ENCODE results near the gene PTPN11. TPM values are rescaled to one million over a fixed set of nuclear protein-coding genes. Genes with fewer than 3 reads are reported as not detected.
"Not testable (repeated sequence)": the region's sequence is repeated elsewhere in the genome, so short reads cannot be mapped to it uniquely, and the experiment has no call there.

PTPN11 gene
- total RNA-seq (2014; rRNA removed; shearing (Covaris generic)), result 53.4 and 73.0 TPM in 2 replicates

DNA sequence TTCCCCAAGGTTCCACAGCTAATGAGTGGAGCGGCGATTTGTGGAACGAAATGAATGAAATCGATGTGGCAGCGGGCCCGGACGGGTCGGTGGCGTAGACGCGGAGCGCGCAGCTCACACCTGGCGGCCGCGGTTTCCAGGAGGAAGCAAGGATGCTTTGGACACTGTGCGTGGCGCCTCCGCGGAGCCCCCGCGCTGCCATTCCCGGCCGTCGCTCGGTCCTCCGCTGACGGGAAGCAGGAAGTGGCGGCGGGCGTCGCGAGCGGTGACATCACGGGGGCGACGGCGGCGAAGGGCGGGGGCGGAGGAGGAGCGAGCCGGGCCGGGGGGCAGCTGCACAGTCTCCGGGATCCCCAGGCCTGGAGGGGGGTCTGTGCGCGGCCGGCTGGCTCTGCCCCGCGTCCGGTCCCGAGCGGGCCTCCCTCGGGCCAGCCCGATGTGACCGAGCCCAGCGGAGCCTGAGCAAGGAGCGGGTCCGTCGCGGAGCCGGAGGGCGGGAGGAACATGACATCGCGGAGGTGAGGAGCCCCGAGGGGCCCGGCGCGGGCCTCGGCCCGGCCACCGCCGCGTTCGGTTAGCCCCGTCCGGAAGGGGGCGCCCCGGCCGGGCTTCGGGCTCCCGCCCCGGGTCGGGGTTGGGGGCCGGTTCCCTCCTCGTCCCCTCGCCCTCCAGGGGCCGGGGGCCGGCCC, at the start of gene PTPN11:
Gene PTPN11, plus strand, starts transcription at position 340 of the 689 bp plus-strand sequence. Its CDS starts 165 bp downstream, at position 505.
- no peaks in the 10 kb centered on the region for H3K36me3 ChIP-seq (replicated peaks; ENCODE audit: control insufficient read depth, insufficient read depth, low read length)
- H3K27me3 ChIP-seq (ENCODE audit: control insufficient read depth, insufficient read depth, low read length), result no peaks in the 10 kb centered on the region
- peak; percentile 96 for DNase-seq
- H3K4me3 ChIP-seq (ENCODE audit: insufficient read depth, low read depth, low read length), result peak within 1 kb of the TSS; percentile 95

DNA sequence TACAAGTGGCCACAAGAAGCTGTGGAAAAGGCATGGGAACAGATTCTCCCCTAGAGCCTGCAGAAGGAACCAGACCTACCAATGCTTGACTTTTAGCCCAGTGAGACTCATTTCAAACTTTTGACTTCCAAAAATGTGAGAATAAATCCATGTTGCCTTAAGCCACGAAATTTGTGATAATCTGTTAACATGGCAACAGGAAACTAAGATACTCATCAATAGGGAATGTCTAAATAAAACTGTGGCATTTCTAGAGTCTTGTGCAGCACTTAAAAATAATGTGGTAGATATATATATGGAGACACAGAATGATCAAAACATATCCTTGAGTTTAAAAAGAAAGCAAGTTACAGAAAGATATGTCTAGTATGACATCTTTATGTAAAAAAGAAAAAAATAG, 48.5 kb upstream of the PTPN11 start:
- no peaks in the 10 kb centered on the region for H3K27me3 ChIP-seq (ENCODE audit: control insufficient read depth, insufficient read depth, low read length)
- H3K36me3 ChIP-seq (replicated peaks; ENCODE audit: control insufficient read depth, insufficient read depth, low read length), result no peaks in the 10 kb centered on the region
- no peak overlapping the region for H3K4me3 ChIP-seq (ENCODE audit: insufficient read depth, low read depth, low read length)
- no peak for DNase-seq

DNA sequence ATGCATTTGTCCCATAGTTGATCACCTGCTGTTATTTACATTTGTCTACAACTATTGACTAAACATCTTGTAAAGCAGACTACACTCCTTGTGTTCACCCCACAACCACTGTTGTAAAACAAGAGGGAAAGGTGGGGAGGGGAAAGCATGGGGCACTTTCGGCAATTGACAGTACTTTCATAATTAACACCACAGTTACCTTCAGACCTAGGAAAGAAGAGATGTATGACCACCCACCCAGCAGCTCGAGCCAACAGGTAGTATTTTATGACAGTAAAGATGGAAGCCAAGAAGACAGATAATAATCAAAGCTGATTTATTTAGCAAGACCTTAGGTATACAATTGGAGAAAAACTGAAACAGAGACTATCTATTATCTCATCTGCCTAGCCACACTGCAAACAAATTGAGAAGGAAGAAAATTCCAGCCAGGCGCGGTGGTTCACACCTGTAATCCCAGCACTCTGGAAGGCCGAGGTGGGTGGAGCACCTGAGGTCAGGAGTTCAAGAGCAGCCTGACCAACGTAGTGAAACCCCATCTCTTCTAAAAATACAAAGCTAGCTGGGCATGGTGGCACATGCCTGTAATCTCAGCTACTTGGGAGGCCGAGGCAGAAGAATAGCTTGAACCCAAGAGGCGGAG, 47.8 kb upstream of the PTPN11 start:
- no peak for DNase-seq
- Histone ChIP-seq H3K4me3 (ENCODE audit: insufficient read depth, low read depth, low read length) (no peak overlapping the region), H3K36me3 (replicated peaks; ENCODE audit: control insufficient read depth, insufficient read depth, low read length) (no peaks in the 10 kb centered on the region), H3K27me3 (ENCODE audit: control insufficient read depth, insufficient read depth, low read length) (no peaks in the 10 kb centered on the region)

DNA sequence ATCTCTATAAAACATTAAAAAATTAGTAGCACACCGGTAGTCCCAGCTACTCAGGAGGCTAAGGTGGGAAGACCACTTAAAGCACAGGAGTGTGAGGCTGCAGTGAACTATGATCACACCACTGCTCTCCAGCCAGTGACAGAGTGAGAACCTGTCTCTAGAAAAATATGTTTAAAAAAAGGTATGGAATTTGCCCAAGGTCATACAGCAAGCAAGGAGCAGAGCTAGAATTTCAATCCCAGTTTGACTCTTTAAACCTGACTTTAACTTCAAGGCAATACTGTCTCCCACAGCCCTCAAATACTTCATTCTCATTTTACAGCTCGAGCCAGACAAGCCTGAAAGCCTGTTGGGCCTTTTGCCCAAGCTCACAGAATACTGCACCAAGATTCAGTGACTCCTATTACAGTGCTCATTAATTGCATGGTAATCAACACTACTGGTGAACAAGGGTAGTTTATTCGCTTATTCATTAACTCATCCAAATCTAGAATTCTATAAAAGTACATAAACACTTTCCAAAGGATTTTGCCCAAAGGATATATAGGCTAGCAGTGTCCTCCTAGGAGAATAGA, 44.5 kb upstream of the PTPN11 start:
- Histone ChIP-seq H3K36me3 (replicated peaks; ENCODE audit: control insufficient read depth, insufficient read depth, low read length) (no peaks in the 10 kb centered on the region), H3K4me3 (ENCODE audit: insufficient read depth, low read depth, low read length) (no peak overlapping the region), H3K27me3 (ENCODE audit: control insufficient read depth, insufficient read depth, low read length) (no peaks in the 10 kb centered on the region)
- DNase-seq, result no peak

DNA sequence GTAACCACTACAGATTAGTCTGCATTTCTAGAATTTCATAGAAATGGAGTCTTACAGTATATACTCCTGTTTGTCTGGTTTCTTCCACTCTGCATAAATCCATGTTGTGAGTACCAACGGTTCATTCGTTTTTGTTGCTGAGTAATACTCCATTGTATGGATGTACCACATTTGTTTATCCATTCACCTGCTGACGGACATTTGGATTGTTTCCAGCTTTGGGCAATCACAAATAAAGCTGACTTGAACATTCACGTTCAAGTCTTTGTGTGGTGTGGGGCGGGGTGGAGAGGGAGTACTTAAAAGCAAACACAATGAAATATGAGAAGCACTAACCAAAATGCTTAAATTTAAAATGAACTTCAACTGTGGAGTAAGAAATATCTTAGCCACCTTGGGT, 43.6 kb upstream of the PTPN11 start:
- no peaks in the 10 kb centered on the region for H3K36me3 ChIP-seq (replicated peaks; ENCODE audit: control insufficient read depth, insufficient read depth, low read length)
- no peak overlapping the region for H3K4me3 ChIP-seq (ENCODE audit: insufficient read depth, low read depth, low read length)
- no peak for DNase-seq
- H3K27me3 ChIP-seq (ENCODE audit: control insufficient read depth, insufficient read depth, low read length), result no peaks in the 10 kb centered on the region

DNA sequence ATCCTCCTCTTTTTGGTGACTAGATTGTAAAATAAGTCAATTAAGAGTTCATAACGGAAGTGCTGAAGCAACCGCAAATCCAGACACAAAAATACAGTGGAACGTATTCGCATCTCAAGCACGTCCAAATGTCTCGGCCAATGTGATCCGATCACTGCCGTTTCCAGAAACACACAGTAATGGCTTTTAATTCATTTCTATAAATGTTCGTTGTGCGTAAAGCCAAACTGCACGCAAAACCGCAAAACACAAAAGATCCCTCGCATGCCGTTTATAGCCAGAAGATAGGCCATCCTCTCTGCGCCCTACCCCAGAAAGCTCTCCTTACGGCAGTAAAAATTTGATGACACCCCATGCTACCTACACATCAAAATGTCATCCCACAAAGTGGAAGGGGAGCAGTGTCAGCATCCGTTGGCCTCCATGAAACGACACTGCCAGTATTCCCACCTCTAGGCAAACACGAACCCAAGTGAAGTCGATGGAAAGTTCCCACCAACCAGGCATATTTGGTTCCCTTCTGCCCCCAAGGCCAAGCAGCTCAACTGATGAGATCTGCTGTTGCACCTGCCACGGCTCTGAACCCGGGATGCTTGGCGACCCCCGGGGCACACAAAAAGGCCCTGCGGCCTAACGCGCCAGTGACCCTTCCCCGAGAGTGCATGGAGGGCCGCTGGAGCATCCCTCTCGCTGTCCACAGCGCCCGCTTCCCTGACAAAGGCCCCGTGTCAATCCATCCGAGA, 37.9 kb upstream of the PTPN11 start:
- Histone ChIP-seq H3K36me3 (replicated peaks; ENCODE audit: control insufficient read depth, insufficient read depth, low read length) (no peaks in the 10 kb centered on the region), H3K27me3 (ENCODE audit: control insufficient read depth, insufficient read depth, low read length) (no peaks in the 10 kb centered on the region), H3K4me3 (ENCODE audit: insufficient read depth, low read depth, low read length) (peak overlapping the region; percentile 81)
- peak; percentile 61 for DNase-seq

DNA sequence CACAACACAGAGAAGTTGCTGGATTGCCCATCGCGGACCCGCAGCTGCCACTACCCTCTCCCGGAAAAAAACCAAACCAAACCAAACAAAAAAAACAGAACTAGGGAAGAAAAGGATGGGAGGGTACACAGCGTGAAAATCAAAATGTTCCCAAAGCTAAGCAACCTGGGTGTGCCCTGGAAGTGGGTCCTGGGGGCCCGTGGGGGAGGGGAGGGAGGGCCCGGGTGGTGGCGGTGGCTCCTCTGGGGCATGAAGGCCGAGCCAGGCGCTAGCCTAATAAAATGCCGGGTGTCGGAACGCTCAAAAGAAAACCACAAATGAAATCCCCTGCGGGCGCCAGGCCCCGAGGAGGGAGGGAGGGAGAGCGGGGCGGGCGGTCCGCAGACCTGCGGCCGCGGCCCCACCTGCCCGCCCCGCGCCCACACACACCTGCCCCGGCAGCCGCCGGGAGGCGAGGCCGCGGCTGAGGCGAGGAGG, 37.3 kb upstream of the PTPN11 start:
- no peak for DNase-seq
- peak overlapping the region; percentile 81 for H3K4me3 ChIP-seq (ENCODE audit: insufficient read depth, low read depth, low read length)
- H3K36me3 ChIP-seq (replicated peaks; ENCODE audit: control insufficient read depth, insufficient read depth, low read length), result no peaks in the 10 kb centered on the region
- H3K27me3 ChIP-seq (ENCODE audit: control insufficient read depth, insufficient read depth, low read length), result no peaks in the 10 kb centered on the region

DNA sequence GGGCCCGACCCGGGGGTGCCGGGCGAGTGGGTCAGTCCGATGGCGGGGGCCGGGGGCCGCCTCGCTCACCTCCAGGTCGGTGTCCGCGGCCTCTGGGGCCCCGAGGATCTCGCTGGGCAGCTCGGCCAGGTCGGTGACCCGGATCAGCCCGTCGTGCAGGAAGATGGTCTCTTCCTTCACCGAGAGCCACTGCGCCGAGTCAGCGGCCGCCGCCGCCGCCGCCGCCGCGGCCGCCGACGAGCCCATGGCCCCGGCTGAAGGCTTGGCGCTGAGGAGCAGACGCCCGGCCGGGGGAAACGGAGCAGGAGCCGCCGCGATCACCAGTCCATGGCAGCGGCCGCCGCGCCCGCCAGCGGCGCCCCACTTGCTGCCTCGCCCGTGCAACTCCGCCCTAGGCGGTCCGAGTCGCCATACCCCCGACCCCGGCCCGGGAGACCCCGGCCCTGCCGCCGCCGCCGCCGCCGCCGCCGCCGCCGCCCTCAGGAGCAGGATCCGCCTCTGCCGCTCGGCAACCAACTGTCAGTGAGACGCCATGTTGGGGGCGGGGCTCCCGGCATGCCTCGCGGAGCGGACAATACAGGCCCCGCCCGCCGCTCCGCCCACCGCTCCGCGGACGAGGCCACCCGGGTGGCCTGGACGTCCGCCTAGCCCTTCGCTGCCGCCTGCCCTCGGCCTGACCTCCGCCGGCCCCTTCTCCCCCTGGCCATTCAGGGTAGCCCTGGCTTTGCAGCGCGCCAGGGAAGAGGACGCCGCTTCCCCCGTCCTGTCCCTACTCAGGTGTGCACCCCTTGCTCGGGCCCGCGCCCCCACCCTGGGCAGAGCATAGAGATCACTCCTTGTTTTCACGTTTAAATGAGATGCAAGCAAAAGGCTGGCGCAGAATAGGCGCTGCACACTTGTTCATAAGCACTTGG, 36.6 kb upstream of the PTPN11 start, which contains the start of gene HECTD4:
Gene HECTD4, minus strand, starts transcription at position 549 of the 914 bp plus-strand sequence. Its CDS starts 303 bp downstream, at position 246.
- H3K4me3 ChIP-seq (ENCODE audit: insufficient read depth, low read depth, low read length), result peak within 1 kb of the TSS; percentile 81
- peak; percentile 99 for DNase-seq
- H3K27me3 ChIP-seq (ENCODE audit: control insufficient read depth, insufficient read depth, low read length), result no peaks in the 10 kb centered on the region
- H3K36me3 ChIP-seq (replicated peaks; ENCODE audit: control insufficient read depth, insufficient read depth, low read length), result no peaks in the 10 kb centered on the region

DNA sequence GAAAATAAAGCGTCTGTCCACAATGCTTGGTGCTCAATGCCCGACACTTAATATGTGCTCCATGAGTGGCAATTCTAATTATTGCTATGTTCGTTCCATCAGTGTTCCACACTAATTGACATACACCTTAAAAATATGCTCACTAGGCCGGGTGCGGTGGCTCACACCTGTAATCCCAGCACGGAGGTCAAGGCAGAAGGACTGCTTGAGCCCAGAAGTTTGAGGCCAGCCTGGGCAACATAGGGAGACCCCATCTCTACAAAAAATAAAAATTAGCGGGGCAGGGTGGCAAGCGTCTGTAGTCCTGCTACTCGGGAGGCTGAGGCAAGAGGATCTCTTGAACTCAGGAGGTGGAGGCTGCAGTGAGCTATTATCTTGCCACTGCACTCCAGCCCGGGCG, 35.9 kb upstream of the PTPN11 start:
- no peak for DNase-seq
- Histone ChIP-seq H3K4me3 (ENCODE audit: insufficient read depth, low read depth, low read length) (peak overlapping the region; percentile 48), H3K36me3 (replicated peaks; ENCODE audit: control insufficient read depth, insufficient read depth, low read length) (no peaks in the 10 kb centered on the region), H3K27me3 (ENCODE audit: control insufficient read depth, insufficient read depth, low read length) (no peaks in the 10 kb centered on the region)

DNA sequence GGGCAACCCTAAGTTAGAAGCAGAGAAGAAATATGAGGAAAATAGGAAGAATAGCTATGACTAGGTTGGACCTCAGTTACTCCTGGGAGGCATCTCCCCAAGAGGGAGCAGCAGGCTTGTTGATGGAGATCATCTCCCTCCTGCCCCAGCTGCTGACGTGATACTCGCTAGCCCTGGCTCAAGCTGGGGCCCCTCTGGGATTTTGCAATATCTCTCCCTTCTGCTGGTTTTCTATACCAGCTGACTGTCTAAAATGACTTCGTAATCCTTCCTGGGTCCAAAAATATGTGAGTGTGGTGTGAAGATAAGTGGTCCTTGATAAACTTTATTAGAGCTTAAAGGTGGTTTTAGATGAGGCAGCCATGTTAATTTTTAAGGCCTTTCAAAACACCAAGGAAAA, 32.0 kb upstream of the PTPN11 start:
- no peak for DNase-seq
- H3K27me3 ChIP-seq (ENCODE audit: control insufficient read depth, insufficient read depth, low read length), result no peaks in the 10 kb centered on the region
- no peak overlapping the region for H3K4me3 ChIP-seq (ENCODE audit: insufficient read depth, low read depth, low read length)
- no peaks in the 10 kb centered on the region for H3K36me3 ChIP-seq (replicated peaks; ENCODE audit: control insufficient read depth, insufficient read depth, low read length)

DNA sequence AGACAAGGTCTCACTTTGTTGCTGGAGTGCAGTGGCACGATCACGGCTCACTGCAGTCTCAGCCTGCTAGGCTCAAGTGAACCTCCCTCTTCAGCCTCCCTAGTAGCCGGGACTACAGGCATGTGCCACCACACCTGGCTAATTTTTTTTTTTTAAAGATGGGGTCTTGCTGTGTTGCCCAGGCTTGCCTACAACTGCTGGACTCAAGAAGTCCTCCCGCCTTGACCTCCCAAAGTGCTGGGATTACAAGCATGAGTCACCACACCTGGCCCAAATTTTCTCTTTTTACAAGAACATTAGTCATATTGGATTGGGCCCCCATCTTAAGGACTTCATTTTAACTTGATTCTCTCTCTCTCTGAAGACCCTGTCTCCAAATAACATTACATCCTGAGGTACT, 29.5 kb upstream of the PTPN11 start:
- no peak for DNase-seq
- no peak overlapping the region for H3K4me3 ChIP-seq (ENCODE audit: insufficient read depth, low read depth, low read length)
- no peaks in the 10 kb centered on the region for H3K36me3 ChIP-seq (replicated peaks; ENCODE audit: control insufficient read depth, insufficient read depth, low read length)
- no peaks in the 10 kb centered on the region for H3K27me3 ChIP-seq (ENCODE audit: control insufficient read depth, insufficient read depth, low read length)

DNA sequence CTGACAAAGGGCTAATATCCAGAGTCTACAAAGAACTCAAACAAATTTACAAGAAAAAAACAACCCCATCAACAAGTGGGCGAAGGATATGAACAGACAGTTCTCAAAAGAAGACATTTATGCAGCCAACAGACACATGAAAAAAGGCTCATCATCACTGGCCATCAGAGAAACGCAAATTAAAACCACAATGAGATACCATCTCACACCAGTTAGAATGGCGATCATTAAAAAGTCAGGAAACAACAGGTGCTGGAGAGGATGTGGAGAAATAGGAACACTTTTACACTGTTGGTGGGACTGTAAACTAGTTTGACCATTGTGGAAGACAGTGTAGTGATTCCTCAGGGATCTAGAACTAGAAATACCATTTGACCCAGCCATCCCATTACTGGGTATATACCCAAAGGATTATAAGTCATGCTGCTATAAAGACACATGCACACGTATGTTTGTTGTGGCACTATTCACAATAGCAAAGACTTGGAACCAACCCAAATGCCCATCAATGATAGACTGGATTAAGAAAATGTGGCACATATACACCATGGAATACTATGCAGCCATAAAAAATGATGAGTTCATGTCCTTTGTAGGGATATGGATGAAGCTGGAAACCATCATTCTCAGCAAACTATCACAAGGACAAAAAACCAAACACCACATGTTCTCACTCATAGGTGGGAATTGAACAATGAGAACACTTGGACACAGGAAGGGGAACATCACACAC, 28.7 kb upstream of the PTPN11 start:
- H3K36me3 ChIP-seq (replicated peaks; ENCODE audit: control insufficient read depth, insufficient read depth, low read length); DNase-seq; H3K4me3 ChIP-seq (ENCODE audit: insufficient read depth, low read depth, low read length); H3K27me3 ChIP-seq (ENCODE audit: control insufficient read depth, insufficient read depth, low read length): not testable (repeated sequence)

DNA sequence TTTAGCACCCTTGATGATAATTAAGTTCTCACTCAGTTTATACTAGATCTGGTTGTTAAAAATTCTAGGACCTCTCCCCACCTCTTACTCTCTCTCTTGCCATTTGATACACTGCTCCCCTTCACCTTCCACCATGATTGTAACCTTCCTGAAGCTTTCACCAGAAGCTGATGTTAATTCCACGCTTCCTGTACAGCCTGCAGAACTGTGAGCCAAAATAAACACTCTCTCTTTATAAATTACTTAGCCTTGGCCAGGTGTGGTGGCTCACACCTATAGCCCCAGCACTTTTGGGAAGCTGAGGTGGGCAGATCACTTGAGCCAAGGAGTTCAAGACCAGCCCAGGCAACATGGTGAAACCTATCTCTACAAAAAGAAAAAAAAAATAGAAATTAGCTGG, 25.4 kb upstream of the PTPN11 start:
- no peaks in the 10 kb centered on the region for H3K27me3 ChIP-seq (ENCODE audit: control insufficient read depth, insufficient read depth, low read length)
- DNase-seq, result no peak
- no peak overlapping the region for H3K4me3 ChIP-seq (ENCODE audit: insufficient read depth, low read depth, low read length)
- H3K36me3 ChIP-seq (replicated peaks; ENCODE audit: control insufficient read depth, insufficient read depth, low read length), result no peaks in the 10 kb centered on the region
